ENCODE measurements around the gene IL12RB2. TPM values are rescaled to one million over a fixed set of nuclear protein-coding genes. Genes with fewer than 3 reads are reported as not detected.
A peak's percentile ranks its signal among the peaks of the same experiment; 100 is the strongest.

IL12RB2 gene
- total RNA-seq, 6 experiments from 2014 or later = not detected

GRCh38 chr1:67372136-67372535, 64.5 kb downstream of the IL12RB2 start:
- Mint-ChIP-seq H3K4me3 (no peak overlapping the region), H3K27ac (peak overlapping the region; percentile 73), H3K27me3 (ENCODE audit: insufficient read depth) (no peaks in the 10 kb centered on the region; the same call in 1 of the 2 replicates), H3K36me3 (ENCODE audit: low read depth) (no peaks in the 10 kb centered on the region), H3K4me1 (ENCODE audit: low read depth) (peaks cover 24% of the 10 kb centered on the region), H3K9me3 (no peaks in the 10 kb centered on the region)
- TF ChIP-seq CTCF (IDR thresholded peaks at IDR 0.05) = no peak
- DNase-seq = peak; percentile 53

DNA sequence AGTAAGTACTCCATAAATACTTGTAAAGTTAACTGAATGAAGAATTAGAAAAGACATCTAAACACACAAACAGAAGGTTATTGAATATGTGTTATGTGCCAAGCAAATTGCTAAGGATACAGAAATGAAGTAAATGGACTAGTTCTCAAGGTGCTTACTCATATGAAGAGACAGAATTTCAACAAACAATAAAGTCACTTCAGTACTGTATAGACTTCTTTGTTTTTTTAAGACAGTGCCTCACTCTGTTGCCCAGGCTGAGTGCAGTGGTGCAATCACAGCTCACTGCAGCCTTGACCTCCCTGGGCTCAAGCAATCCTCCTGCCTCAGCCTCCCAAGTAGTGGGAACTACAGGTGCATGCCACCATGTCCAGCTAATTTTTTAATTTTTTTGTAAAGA, 65.2 kb downstream of the IL12RB2 start:
- no peak overlapping the region for H3K4me3 Mint-ChIP-seq
- H3K27ac Mint-ChIP-seq = no peak overlapping the region; the same call in 1 of the 2 replicates
- no peaks in the 10 kb centered on the region; the same call in 1 of the 2 replicates for H3K27me3 Mint-ChIP-seq (ENCODE audit: insufficient read depth)
- no peaks in the 10 kb centered on the region for H3K36me3 Mint-ChIP-seq (ENCODE audit: low read depth)
- peaks cover 24% of the 10 kb centered on the region for H3K4me1 Mint-ChIP-seq (ENCODE audit: low read depth)
- no peaks in the 10 kb centered on the region for H3K9me3 Mint-ChIP-seq
- no peak for TF ChIP-seq CTCF (IDR thresholded peaks at IDR 0.05)
- no peak for DNase-seq

GRCh38 chr1:67376381-67376780, 68.7 kb downstream of the IL12RB2 start:
- Mint-ChIP-seq H3K27me3 (ENCODE audit: insufficient read depth) (no peaks in the 10 kb centered on the region), H3K36me3 (ENCODE audit: low read depth) (no peaks in the 10 kb centered on the region), H3K9me3 (no peaks in the 10 kb centered on the region), H3K4me3 (no peak overlapping the region), H3K4me1 (ENCODE audit: low read depth) (peaks cover 14% of the 10 kb centered on the region), H3K27ac (no peak overlapping the region)
- no peak for DNase-seq
- TF ChIP-seq CTCF (IDR thresholded peaks at IDR 0.05) = no peak

- Mint-ChIP-seq H3K4me1 (ENCODE audit: low read depth) (peaks cover 5% of the 10 kb centered on the region), H3K4me3 (no peak overlapping the region), H3K27me3 (ENCODE audit: insufficient read depth) (no peaks in the 10 kb centered on the region), H3K36me3 (ENCODE audit: low read depth) (no peaks in the 10 kb centered on the region), H3K27ac (no peak overlapping the region), H3K9me3 (no peaks in the 10 kb centered on the region)
- no peak for TF ChIP-seq CTCF (IDR thresholded peaks at IDR 0.05)
- no peak for DNase-seq
Measured at GRCh38 chr1:67377253-67377652, 69.6 kb downstream of the IL12RB2 start.

DNA sequence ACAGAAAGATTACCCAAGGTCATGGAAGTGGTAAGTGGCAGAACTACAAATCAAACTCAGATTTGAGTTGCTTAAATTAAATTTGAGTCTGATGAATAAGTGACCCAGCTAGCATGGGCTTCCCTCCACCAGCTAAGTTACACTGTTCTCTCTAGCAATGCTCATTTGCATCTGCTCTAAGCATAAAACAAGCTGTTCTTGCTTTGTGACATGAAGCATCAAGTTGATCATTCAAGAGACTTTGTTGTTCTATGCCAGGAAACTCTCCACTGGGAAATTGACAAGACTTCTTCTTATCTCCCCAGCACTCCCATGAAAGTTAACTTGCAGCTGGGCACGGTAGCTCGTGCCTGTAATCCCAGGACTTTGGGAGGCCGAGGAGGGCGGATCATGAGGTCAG, 73.5 kb downstream of the IL12RB2 start:
- Mint-ChIP-seq H3K27me3 (ENCODE audit: insufficient read depth) (peaks cover 1% of the 10 kb centered on the region; the same call in 1 of the 2 replicates), H3K9me3 (peaks cover 20% of the 10 kb centered on the region), H3K36me3 (ENCODE audit: low read depth) (peaks cover 31% of the 10 kb centered on the region), H3K4me1 (ENCODE audit: low read depth) (no peaks in the 10 kb centered on the region), H3K27ac (no peak overlapping the region), H3K4me3 (no peak overlapping the region)
- DNase-seq = no peak
- TF ChIP-seq CTCF (IDR thresholded peaks at IDR 0.05) = no peak

- TF ChIP-seq CTCF (IDR thresholded peaks at IDR 0.05) = no peak
- no peak overlapping the region for H3K27ac Mint-ChIP-seq
- no peak overlapping the region for H3K4me3 Mint-ChIP-seq
- no peak for DNase-seq
- peaks cover 35% of the 10 kb centered on the region for H3K36me3 Mint-ChIP-seq (ENCODE audit: low read depth)
- H3K4me1 Mint-ChIP-seq (ENCODE audit: low read depth) = no peaks in the 10 kb centered on the region
- H3K9me3 Mint-ChIP-seq = peaks cover 20% of the 10 kb centered on the region
- H3K27me3 Mint-ChIP-seq (ENCODE audit: insufficient read depth) = peaks cover 1% of the 10 kb centered on the region; the same call in 1 of the 2 replicates
Measured at GRCh38 chr1:67382292-67382691, 74.6 kb downstream of the IL12RB2 start.

Data from HFFc6 (cell line).